DMS114 treated with DMSO at 0.1 percent for 48 hours (cell line): ENCODE data around the gene GDF3.
"Not testable (repeated sequence)": the region's sequence is repeated elsewhere in the genome, so short reads cannot be mapped to it uniquely, and the experiment has no call there.

ENCODE experiments used
- DNase-seq: peaks from one replicate; lab custom pipeline; 2025; ENCODE audit not compliant: unreplicated experiment; lab: John Stamatoyannopoulos, UW

Gene GDF3

DNA sequence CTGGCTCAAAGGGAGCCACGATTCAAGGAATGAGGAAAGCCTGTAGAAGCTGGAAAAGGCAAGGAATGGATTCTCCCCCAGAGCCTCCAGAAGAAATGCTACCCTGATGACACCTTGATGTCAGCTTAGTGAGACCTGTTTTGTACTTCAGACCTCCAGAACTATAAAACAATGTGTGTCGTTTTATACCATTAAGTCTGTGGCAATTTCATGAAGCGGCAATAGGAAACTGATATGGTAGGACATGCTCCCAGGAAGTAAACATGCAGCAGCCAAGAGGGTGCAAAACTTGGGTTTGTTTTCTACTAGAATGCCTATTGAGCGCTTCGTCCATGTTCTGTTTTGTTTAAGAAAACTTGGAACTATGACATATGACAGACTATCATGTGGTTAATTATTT is 27.4 kb downstream of the GDF3 start:
- no peak for DNase-seq

- DNase-seq, result peak; percentile 38
These were observed 28.4 kb downstream of the GDF3 start for GRCh38 chr12:7667125-7667524.

DNA sequence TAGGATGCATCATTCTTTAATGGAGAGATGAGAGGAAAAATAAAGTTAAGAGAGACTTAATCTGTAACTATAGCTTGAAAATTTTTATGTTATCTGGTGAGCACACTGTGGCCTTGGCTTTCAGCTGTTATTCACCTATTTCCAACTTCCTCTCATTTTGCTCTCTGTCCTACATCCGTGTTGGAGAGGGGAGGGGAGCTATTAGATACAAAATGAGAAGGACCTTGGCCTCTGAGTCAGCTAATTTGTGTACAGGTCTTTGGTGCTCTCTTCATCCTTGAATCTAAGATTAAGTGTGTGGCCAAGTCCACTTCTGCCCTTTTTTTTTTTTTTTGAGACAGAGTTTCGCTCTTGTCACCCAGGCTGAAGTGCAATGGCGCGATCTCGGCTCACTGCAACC is 29.0 kb downstream of the GDF3 start:
- no peak for DNase-seq

- DNase-seq, result no peak
These were observed 33.8 kb downstream of the GDF3 start for GRCh38 chr12:7661741-7662140.

- no peak for DNase-seq
These were observed 39.5 kb downstream of the GDF3 start for GRCh38 chr12:7656121-7656520.

- no peak for DNase-seq
These were observed 45.5 kb downstream of the GDF3 start for GRCh38 chr12:7650091-7650490.

DNA sequence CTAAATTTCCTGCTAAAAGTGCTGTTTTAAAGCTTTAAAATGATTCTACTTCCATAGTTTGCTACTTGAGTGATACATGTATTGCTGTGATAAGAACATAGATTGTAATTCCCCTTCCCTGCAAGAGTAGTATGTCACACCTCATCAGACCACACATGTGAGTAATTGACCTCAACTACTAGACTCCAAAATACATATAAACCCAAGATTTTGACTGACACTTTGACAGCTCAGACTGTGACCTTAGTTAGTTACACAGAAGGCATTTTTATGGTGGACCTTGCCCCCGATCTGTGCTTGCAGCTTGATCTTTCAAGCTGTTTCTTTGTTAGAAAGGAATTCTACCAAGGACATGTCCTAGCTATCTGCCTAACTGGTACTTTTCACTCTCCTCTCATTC is 48.5 kb downstream of the GDF3 start:
- no peak for DNase-seq

DNA sequence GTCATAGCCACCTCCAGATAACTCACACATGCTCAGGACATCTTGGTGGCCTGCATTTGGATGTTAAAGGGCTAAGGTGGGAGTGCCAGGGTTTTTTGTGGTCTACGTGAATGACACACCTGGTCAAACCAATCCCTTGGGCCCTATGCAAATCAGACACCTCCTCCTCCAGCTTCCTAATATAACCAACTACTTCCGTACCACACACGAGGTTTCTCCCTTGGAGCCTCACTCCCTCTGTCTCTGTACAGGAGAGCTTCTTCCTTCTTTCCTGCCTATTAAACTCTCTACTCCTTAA is 49.4 kb downstream of the GDF3 start:
- no peak for DNase-seq

GRCh38 chr12:7645395-7646177 is 50.0 kb downstream of the GDF3 start:
- peak; percentile 53 for DNase-seq

DNA sequence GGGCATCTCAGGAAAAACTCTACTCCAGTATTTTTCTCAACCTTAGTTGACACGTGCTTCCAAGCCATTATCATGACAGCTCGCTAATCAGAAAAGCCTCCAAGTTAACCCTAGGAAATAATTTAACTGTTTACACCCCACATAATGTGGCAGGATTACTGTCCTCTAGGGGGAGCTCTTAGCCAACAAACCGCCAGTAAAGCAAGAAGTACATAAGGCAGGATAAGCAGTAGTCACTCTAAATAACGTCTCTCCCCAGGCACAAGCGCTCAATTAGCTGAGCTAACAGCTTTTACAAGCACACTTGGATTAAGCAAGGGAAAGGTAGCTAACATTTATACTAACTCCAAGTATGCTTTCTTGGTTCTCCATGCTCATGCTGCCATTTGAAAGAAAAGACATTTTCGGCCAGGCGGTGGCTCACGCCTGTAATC is 52.7 kb downstream of the GDF3 start:
- DNase-seq, result no peak

DNA sequence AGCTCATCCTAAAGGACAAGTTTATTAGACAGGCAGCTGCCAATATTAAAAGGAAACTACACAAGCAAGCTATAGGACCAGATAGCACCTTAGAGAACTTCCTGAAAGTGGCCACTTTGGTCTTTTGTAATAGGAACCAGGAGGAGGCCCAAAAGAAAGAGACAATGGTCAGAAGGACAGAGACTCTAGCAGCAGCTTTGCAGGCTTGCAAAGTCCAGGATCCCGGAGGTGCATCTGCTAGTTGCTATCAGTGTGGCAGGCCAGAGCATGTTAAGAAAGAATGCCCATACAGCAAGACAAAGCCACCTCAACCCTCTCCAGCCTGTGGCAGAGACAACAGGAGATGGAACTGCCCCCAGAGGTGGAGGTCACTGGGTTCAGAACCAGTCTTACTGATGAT is 53.3 kb downstream of the GDF3 start:
- no peak for DNase-seq

DNA sequence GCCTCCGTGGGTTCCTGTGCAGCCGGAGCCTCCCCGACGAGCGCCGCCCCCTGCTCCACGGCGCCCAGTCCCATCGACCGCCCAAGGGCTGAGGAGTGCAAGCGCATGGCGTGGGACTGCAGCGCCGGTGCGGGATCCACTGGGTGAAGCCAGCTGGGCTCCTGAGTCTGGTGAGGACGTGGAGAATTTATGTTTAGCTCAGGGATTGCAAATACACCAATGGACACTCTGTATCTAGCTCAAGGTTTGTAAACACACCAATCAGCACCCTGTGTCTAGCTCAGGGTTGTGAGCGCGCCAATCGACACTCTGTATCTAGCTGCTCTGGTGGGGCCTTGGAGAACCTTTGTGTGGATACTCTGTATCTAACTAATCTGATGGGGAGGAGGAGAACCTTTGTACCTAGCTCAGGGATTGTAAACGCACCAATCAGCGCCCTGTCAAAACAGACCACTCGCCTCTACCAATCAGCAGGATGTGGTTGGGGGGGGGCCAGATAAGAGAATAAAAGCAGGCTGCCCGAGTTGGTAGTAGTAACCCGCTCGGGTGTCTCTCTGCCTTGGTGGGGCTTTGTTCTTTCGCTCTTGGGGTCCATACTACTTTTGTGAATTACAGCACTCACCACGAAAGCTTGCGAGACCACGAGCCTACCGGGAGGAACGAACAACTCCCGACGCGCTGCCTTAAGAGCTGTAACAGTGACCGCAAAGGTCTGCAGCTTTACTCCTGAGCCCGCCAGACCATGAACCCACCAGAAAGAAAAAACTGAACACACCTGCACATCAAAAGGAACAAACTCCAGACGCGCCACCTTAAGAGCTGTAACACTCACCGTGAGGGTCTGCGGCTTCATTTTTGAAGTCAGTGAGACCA is 55.2 kb downstream of the GDF3 start:
- DNase-seq, result not testable (repeated sequence)
